Measurements from ENCODE around the gene TSEN15.
"Not testable (repeated sequence)": the region's sequence is repeated elsewhere in the genome, so short reads cannot be mapped to it uniquely, and the experiment has no call there.

TSEN15 gene

GRCh38 chr1:184056921-184057555 is 5.5 kb downstream of the TSEN15 start:
- DNase-seq: no peak

GRCh38 chr1:184059887-184060286 is 8.4 kb downstream of the TSEN15 start:
- DNase-seq: no peak

DNA sequence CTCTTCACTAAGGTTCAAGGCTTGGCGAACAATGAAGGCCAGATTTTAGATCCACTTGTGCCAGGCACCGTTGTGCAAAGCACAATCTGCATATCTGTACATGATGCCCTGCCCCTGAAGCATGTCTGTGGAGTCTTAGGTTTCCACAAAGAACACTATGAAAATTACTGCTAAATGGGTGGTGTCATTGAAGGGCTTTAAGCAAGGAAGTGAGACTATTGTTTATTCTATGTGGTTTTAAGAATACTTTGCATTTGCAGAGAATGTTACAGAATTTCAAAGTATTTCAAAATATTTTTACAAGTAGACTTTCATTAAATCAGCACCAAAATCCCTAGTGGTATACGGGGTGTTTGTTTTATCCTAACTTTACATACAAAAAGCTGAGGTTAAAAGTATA is 8.8 kb downstream of the TSEN15 start:
- no peak for DNase-seq

DNA sequence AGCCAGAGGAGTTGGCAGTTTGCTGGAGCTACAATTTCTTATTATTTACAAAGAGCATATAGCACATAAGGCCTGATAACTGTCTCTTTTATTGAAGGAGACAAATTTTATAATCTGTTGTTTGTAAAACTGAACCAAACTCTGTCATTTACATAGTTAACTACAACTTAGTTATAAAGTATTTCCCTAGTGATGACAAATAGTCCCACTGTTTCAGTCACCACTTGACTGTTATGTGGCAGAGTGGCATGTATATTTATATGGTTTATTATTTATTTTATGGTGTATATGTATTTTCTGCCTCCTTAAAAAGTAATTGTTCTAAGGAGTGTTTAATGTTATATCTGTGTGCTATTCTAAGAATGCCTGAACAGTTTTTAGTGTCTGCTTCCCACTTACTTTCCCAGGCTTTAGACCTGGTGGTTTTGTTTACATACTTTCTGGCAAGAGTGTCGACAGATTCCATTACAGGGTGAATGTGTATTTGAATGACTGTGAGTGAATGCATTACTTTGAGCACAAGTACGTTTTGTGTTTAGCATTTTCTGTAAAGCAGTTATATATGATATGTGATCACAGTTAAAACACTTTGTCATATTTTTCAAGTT is 10.0 kb downstream of the TSEN15 start:
- DNase-seq: no peak

DNA sequence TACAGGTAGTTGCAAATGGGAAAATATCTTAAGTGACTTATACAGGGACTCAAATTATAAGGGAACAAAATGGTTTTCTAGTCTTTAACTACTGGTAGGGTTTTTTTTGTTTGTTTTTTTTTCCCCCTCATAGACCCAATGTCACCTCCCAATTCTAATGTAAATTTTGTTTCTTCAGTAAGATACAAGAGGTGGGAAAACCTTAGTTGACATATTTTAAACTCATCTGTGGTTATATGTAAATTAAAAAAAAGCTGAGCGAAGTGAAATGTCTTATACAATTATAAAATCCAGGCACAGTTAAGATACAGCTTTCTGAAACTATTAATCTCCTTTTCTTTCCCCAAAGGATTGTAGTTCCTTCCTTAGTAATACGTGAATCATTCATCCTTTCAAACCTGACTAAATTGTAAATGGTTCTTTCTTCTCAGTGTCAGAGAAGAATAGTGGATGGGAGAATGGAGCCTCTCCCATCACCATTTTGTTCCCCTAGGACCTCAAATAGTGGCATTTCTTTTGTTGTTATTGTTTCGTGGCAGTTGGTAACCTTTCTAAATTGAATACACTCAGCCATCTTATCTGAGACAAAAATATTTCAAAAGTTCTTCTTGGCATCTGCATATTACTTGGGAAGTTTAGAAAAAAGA is 11.2 kb downstream of the TSEN15 start:
- no peak for DNase-seq

DNA sequence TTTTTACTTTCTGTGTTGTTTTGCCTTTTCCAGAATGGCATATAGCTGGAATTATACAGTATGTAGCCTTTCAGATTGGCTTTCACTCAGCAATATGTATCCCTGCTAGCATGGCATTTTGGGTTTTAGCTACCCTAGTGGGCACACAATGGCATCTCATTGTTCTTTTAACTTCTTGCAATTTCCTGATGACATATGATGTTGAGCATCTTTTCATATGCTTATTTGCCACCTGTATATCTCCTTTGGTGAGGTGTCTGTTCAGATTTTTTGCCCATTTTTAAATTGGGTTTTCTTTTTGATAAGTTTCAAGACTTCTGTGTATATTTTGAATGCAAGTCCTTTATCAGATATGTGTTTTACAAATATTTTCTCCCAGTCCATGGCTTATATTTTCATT is 14.0 kb downstream of the TSEN15 start:
- no peak for DNase-seq

- DNase-seq: no peak
These were observed 16.8 kb downstream of the TSEN15 start for GRCh38 chr1:184068354-184068753.

GRCh38 chr1:184069675-184070074 is 18.1 kb downstream of the TSEN15 start:
- DNase-seq: no peak

GRCh38 chr1:184072376-184072775 is 20.8 kb downstream of the TSEN15 start:
- no peak for DNase-seq

DNA sequence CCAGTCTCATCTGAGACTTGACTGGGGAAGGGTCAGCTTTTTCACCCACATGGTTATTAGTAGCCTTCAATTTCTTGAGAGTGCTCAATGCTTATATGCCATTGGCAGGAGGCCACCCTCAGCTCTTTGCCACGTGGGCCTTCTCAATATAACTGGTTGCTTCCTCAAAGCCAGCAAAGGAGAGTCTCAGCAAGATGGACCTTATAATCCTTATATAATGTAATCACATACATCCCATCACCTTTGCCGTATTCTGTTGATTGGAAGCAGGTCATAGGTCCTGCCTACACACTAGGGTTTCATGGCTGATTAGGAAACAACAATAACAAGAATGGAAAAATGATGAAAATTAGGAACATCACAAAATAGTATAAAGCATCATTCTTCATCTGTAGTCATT is 22.9 kb downstream of the TSEN15 start:
- no peak for DNase-seq

DNA sequence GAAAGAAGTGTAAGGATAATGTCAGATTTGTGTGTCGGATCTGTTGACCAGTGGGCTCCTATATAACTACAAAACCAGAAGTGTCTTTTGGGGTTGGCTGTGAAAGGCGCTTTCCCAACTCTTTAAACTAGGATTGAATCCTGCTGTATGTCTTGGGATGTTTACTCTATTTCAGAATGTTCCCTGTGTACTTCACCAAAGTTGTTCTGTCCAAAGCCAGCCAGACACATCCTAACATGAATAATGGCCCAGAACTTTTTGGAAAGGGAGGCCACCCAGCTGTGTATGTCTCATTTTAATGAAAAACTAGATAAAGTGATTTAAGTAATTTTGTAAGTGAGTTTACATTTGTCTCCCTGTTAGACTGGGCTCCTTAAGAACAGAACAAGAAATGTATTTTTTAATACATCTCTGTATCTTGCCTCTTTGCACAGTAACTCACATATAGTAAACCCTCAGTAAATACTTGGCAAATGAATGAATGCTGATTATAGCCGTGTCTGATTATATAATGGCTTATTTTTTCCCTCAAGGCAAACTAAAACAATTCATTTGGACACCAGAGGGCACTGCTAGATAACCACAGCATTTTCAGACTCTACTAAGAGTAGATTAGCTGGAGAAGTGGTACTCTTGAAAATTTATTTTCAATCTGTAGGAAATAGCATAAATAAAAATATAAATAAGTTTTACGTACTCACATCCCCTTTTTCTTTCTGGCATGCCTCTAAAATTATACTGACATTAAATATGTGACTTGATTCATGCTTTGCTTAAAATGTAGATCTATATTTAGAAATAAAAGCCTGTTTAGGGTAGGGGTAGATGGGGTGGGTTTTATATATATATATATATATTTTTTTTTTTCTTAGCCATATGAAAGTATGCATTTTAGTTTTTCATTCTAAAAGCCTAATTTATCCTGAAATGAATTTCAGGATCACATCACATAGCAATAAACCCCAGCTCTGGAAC is 23.8 kb downstream of the TSEN15 start:
- DNase-seq: no peak

DNA sequence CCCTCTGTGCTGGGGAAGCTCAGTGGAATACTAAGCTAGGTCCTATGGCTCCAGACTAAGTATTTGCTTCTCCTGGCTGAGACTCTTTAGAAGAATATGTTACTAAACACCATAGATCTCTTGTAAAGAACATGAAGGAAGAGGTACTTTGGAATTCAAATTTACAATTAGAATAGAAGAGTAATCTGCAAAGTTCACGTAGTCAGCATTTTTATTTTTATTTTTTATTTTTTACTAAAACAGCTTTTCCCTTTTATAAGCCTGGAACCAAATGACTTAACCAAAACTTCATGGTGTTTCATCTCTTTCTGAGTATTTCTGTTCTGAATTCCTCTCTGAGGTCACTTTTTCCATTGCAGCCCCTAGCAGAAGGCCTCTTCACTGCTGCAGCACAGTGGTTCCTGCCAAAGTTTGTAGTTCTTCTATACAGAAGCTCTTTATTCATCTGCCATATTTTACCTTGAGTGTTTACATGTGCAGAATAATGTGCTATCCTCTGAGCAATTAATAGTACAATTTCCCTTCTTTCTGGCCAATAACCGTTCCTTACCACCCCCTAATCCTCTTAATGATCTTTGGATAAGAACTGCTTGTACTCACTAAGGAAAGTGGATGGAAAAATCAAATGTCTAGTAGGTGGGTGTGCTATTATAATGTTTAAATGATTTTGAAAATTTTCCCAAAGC is 27.2 kb downstream of the TSEN15 start:
- DNase-seq: no peak

- no peak for DNase-seq
These were observed 28.8 kb downstream of the TSEN15 start for GRCh38 chr1:184080309-184080708.

GRCh38 chr1:184082541-184083415 is 31.2 kb downstream of the TSEN15 start:
- no peak for DNase-seq

GRCh38 chr1:184085667-184086066 is 34.1 kb downstream of the TSEN15 start:
- DNase-seq: no peak

- no peak for DNase-seq
These were observed 36.5 kb downstream of the TSEN15 start for GRCh38 chr1:184088037-184088436.

GRCh38 chr1:184093071-184093470 is 41.5 kb downstream of the TSEN15 start:
- no peak for DNase-seq

DNA sequence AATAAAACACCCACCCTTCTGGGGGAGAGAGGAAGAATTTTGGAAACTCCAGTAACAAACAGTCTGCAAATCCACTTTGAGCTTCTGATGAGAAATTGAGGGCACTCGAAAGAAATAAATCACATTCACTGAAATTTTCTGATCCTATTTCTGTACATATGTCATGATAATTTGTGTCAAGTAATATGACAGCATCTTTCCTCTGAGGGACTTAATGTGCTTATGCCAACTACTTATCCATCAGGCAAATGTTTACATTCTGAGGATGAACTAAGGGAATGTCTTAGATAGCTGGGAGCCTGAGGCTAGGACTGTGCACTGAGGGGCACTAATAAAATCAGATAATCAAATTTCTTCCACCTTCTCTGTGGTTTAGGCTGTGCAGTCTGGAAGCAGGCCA is 44.5 kb downstream of the TSEN15 start:
- DNase-seq: no peak

- not testable (repeated sequence) for DNase-seq
These were observed 45.0 kb downstream of the TSEN15 start for GRCh38 chr1:184096580-184096979.

GRCh38 chr1:184101141-184101540 is 49.6 kb downstream of the TSEN15 start:
- DNase-seq: no peak

DNA sequence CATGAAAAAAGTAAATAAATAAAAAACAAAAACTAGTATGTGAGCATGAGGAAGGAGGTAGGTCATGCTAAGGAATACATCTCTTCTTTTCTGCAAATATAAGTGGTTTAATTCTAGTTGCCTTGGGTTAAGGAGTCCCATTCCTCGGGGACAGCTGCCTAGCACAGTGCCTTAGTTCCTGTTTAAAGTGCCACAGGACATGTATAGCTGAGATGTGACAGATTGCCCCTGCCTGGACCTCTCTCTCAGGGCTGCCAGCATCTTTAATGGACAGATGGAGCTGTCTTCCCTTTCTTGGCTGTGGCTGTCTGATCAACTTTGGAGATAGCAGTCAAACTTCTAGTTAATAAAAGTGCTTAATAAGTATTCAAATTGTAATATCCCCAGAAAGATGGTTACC is 50.0 kb downstream of the TSEN15 start:
- no peak for DNase-seq

All from GOT3 (cell line).